HEK293T (cell line): Measurements from ENCODE around the gene GHRHR.

Source experiments
- CTBP1 ChIP-seq: fragments of 450-650 bp; IDR thresholded peaks from 2 replicates; pipeline ENCODE4 v1.6.1; 2016; ENCODE audit warnings: borderline replicate concordance
- FOXK2 ChIP-seq: fragments of 450-650 bp; IDR thresholded peaks from 2 replicates; pipeline ENCODE4 v1.6.1; 2016; ENCODE audit warnings: mild to moderate bottlenecking
- SUZ12 ChIP-seq: fragments of 450-650 bp; IDR thresholded peaks from 2 replicates; pipeline ENCODE4 v1.6.1; 2016; ENCODE audit warnings: mild to moderate bottlenecking

- TF ChIP-seq FOXK2: no peak
- TF ChIP-seq CTBP1: no peak
- TF ChIP-seq SUZ12: no peak
Measured at GRCh38 chr7:30931929-30932540, 31.7 kb upstream of the GHRHR start.
